Measurements from ENCODE around the gene C2CD4C. TPM values are rescaled to one million over a fixed set of nuclear protein-coding genes. Genes with fewer than 3 reads are reported as not detected.

C2CD4C gene
- total RNA-seq, 1 donor from 2014 or later, result 1.1 TPM

GRCh38 chr19:437041-437440 lies 28.1 kb upstream of the C2CD4C start:
- Mint-ChIP-seq H3K4me3 (ENCODE audit: unreplicated experiment) (no peak overlapping the region), H3K9me3 (ENCODE audit: low read depth) (no peaks in the 10 kb centered on the region), H3K27ac (ENCODE audit: unreplicated experiment) (no peak overlapping the region), H3K27me3 (ENCODE audit: low read depth) (no peaks in the 10 kb centered on the region), H3K4me1 (ENCODE audit: low read depth) (no peaks in the 10 kb centered on the region), H3K36me3 (ENCODE audit: low read depth) (peaks cover 8% of the 10 kb centered on the region)
- no peak for TF ChIP-seq CTCF (IDR thresholded peaks at IDR 0.05)
- DNase-seq (ENCODE audit: low spot score), result no peak

DNA sequence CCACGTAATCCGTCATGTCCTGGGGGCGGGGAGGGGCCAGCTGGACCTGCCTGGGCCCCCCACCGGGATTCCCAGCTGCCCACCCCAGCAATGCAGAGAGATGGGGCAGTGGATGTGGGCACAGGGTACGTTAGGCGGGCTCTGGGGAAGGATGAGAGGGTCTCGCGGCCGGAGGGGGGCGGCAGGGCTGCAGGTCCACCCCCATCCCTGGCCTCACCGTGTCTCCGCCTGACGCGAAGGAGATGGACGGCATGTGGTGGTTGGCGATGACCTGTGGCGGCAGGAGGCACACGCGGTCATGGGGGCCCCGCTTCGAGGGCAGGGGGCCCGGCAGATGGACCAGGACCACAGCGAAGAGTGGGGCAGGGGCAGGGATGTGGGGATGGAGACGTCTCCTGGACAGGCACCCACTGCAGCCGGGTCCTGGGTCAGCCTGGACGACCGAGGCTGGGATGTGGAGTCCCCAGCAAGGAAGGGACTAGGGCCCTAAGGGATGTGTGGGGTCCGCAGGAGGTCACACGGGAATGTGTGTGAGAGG lies 27.5 kb upstream of the C2CD4C start:
- no peaks in the 10 kb centered on the region for H3K9me3 Mint-ChIP-seq (ENCODE audit: low read depth)
- no peaks in the 10 kb centered on the region for H3K4me1 Mint-ChIP-seq (ENCODE audit: low read depth)
- no peak for TF ChIP-seq CTCF (IDR thresholded peaks at IDR 0.05)
- H3K27ac Mint-ChIP-seq (ENCODE audit: unreplicated experiment), result no peak overlapping the region
- H3K36me3 Mint-ChIP-seq (ENCODE audit: low read depth), result peaks cover 6% of the 10 kb centered on the region
- no peak for DNase-seq (ENCODE audit: low spot score)
- H3K27me3 Mint-ChIP-seq (ENCODE audit: low read depth), result no peaks in the 10 kb centered on the region
- H3K4me3 Mint-ChIP-seq (ENCODE audit: unreplicated experiment), result no peak overlapping the region

DNA sequence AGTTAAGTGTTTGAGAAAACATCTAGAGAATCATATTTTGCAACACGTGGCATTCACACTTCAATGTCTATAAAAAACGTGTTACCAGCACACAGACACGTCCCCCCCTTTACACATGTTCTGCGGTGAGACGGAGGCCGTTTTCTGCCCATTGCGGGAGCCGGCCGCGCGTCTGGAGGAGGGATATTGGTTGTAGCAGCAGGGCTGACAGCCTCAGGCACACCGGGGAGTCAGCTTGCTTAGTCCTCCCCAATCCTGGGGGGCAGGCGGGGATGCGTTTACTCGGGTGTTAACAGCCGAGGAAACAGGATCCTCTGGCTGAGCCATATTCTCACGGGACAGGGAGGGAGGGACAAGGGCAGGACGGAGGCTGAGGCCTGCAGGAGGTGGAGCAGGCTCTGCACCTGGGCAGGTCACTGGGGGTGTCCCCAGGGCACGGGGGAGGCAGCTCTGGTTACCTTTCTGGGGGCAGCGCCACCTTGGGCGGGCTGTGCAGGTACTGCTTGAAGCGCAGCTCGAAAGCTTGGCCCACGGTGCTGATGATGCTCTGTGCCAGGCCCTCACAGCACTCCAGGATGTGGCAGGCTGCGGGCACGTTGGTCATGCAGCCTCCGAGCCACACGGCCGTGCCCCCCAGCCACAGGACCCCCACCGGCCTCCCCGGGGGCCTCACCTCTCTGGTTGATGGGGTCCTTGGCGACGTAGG lies 26.9 kb upstream of the C2CD4C start:
- H3K36me3 Mint-ChIP-seq (ENCODE audit: low read depth), result peaks cover 10% of the 10 kb centered on the region
- no peak overlapping the region for H3K4me3 Mint-ChIP-seq (ENCODE audit: unreplicated experiment)
- H3K9me3 Mint-ChIP-seq (ENCODE audit: low read depth), result no peaks in the 10 kb centered on the region
- DNase-seq (ENCODE audit: low spot score), result no peak
- H3K27ac Mint-ChIP-seq (ENCODE audit: unreplicated experiment), result no peak overlapping the region
- TF ChIP-seq CTCF (IDR thresholded peaks at IDR 0.05), result no peak
- no peaks in the 10 kb centered on the region for H3K27me3 Mint-ChIP-seq (ENCODE audit: low read depth)
- H3K4me1 Mint-ChIP-seq (ENCODE audit: low read depth), result no peaks in the 10 kb centered on the region

DNA sequence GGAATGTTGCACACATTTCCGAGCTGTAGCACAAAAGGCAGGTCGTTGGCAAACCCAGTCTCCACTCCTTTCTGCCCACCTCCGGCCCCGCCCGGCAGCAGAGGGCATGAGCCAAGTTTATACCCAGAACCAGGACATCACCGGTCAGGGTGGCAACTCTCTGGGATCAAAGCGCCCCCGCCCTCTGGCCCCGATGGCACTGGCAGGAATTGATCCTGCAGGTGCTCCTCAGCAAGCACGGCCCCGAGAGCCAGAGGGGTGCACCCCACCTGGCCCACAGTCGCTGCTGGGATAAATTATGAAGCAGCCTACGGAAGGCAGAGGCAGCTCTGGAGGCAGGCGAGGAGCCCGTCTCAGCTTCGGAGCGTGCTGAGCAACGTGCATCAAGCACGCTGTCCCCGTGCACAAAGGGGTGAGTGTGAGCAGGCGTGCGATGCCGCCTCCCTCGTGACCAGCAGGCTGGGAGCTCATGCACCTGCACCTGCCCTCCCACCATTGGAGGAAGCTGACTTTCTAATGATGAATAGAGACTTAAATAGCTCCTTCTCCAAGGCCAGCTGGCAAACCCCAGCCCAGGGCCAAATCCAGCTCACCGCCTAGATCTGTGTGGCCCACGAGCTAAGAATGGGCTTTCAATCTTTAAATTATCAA lies 26.2 kb upstream of the C2CD4C start:
- Mint-ChIP-seq H3K9me3 (ENCODE audit: low read depth) (no peaks in the 10 kb centered on the region), H3K27ac (ENCODE audit: unreplicated experiment) (no peak overlapping the region), H3K4me1 (ENCODE audit: low read depth) (no peaks in the 10 kb centered on the region), H3K36me3 (ENCODE audit: low read depth) (peaks cover 14% of the 10 kb centered on the region), H3K4me3 (ENCODE audit: unreplicated experiment) (no peak overlapping the region), H3K27me3 (ENCODE audit: low read depth) (no peaks in the 10 kb centered on the region)
- no peak for DNase-seq (ENCODE audit: low spot score)
- TF ChIP-seq CTCF (IDR thresholded peaks at IDR 0.05), result no peak

GRCh38 chr19:434152-434960 lies 25.4 kb upstream of the C2CD4C start:
- H3K27me3 Mint-ChIP-seq (ENCODE audit: low read depth), result no peaks in the 10 kb centered on the region
- H3K27ac Mint-ChIP-seq (ENCODE audit: unreplicated experiment), result no peak overlapping the region
- no peak for DNase-seq (ENCODE audit: low spot score)
- no peak overlapping the region for H3K4me3 Mint-ChIP-seq (ENCODE audit: unreplicated experiment)
- no peak for TF ChIP-seq CTCF (IDR thresholded peaks at IDR 0.05)
- no peaks in the 10 kb centered on the region for H3K9me3 Mint-ChIP-seq (ENCODE audit: low read depth)
- no peaks in the 10 kb centered on the region for H3K4me1 Mint-ChIP-seq (ENCODE audit: low read depth)
- H3K36me3 Mint-ChIP-seq (ENCODE audit: low read depth), result peaks cover 18% of the 10 kb centered on the region

Measured in chondrocyte (in vitro differentiated cells).